Smooth muscle cell (in vitro differentiated cells): Measurements from ENCODE around the gene WDR70. TPM values are rescaled to one million over a fixed set of nuclear protein-coding genes. Genes with fewer than 3 reads are reported as not detected.
"Not testable (repeated sequence)": the region's sequence is repeated elsewhere in the genome, so short reads cannot be mapped to it uniquely, and the experiment has no call there.

Experiments used
- DNase-seq: peaks from one replicate; lab custom pipeline; 2025; ENCODE audit not compliant: unreplicated experiment; lab: John Stamatoyannopoulos, UW
- H2AFZ ChIP-seq: fragments of 200-600 bp; sonication (generic); 2 replicates; pipeline ENCODE4 v1.6.0; 2016; ENCODE audit warnings: antibody characterized with exemption, low read depth, mild to moderate bottlenecking
- H3F3A ChIP-seq: fragments of 200-600 bp; sonication (generic); 2 replicates; pipeline ENCODE4 v1.6.0; 2017; ENCODE audit warnings: antibody characterized with exemption, low read depth
- H3K27ac ChIP-seq: fragments of 200-600 bp; sonication (generic); 2 replicates; pipeline ENCODE4 v1.5.1; 2016; ENCODE audit warnings: low read depth, mild to moderate bottlenecking
- H3K27me3 ChIP-seq: fragments of 200-600 bp; sonication (generic); 2 replicates; pipeline ENCODE4 v1.6.1; 2016; ENCODE audit warnings: low read depth, mild to moderate bottlenecking
- H3K36me3 ChIP-seq: fragments of 200-600 bp; sonication (generic); 2 replicates; pipeline ENCODE4 v1.5.1; 2016; ENCODE audit warnings: low read depth
- H3K4me1 ChIP-seq: fragments of 200-600 bp; sonication (generic); 2 replicates; pipeline ENCODE4 v1.5.1; 2016; ENCODE audit warnings: low read depth
- H3K4me2 ChIP-seq: fragments of 200-600 bp; sonication (generic); 2 replicates; pipeline ENCODE4 v1.6.0; 2016; ENCODE audit warnings: mild to moderate bottlenecking
- H3K4me3 ChIP-seq: fragments of 200-600 bp; sonication (generic); 2 replicates; pipeline ENCODE4 v1.5.1; 2016; ENCODE audit warnings: mild to moderate bottlenecking
- H3K79me2 ChIP-seq: fragments of 200-600 bp; sonication (generic); 2 replicates; pipeline ENCODE4 v1.6.0; 2016; ENCODE audit warnings: low read depth, mild to moderate bottlenecking
- H3K9ac ChIP-seq: fragments of 200-600 bp; sonication (generic); 2 replicates; pipeline ENCODE4 v1.6.0; 2016; ENCODE audit warnings: low read depth
- H3K9me3 ChIP-seq: fragments of 200-600 bp; sonication (generic); replicated peaks from 2 replicates; pipeline ENCODE4 v1.5.1; 2016; ENCODE audit warnings: low read depth
- H4K20me1 ChIP-seq: fragments of 200-600 bp; sonication (generic); 2 replicates; pipeline ENCODE4 v1.6.0; 2016; ENCODE audit warnings: low read depth
- CTCF ChIP-seq: fragments of 200-600 bp; sonication (generic); IDR thresholded peaks from 2 replicates; pipeline ENCODE4 v1.5.1; 2017; ENCODE audit warnings: borderline replicate concordance, mild to moderate bottlenecking, antibody characterized with exemption; ENCODE audit not compliant: insufficient read depth, poor library complexity, severe bottlenecking
- WGBS: methylation state at CpG from one replicate; pipeline ENCODE4 v1.1.7; 2016; ENCODE audit warnings: low lambda C conversion rate; 5-methylcytosine and 5-hydroxymethylcytosine counted together
- polyA plus RNA-seq: library from polyadenylated mRNA; unstranded; fragments of >200 nt; fragmentation: Nextera tagmentation; extraction: Ambion mirVana; gene quantifications from 2 replicates; pipeline ENCODE4 v1.2.1, GENCODE V29; 2016
- total RNA-seq: library from RNA; depleted of rRNA; stranded (reverse); fragments of >200 nt; gene quantifications from 2 replicates; pipeline ENCODE4 v1.2.3, GENCODE V29; 2014

The WDR70 gene
- total and polyA plus RNA-seq, 2 experiments from 2014 or later: 17.8 to 28.7 TPM

DNA sequence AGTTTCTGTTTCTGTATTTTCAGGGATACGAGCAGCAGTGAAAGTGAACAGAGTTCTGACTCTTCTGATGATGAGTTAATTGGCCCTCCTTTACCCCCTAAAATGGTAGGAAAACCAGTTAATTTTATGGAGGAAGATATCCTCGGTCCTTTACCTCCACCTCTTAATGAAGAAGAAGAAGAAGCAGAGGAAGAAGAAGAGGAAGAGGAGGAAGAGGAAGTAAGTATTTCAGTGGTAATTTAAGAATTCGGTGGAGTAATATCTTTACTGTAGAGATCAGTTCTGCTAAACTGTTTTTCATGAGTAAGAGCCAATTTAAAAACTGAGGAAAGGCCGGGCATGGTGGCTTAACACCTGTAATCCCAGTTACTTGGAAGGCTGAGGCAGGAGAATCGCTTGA, 17.2 kb downstream of the WDR70 start:
- H3K4me3 ChIP-seq: no peak overlapping the region
- no peaks in the 10 kb centered on the region for H3F3A ChIP-seq
- no peak overlapping the region for H2AFZ ChIP-seq
- WGBS: 98% methylated on average over 5 of the region's 5 CpGs
- no peaks in the 10 kb centered on the region for H3K9me3 ChIP-seq
- no peak for DNase-seq
- H3K9ac ChIP-seq: no peak overlapping the region
- no peaks in the 10 kb centered on the region for H3K27me3 ChIP-seq
- H3K27ac ChIP-seq: no peak overlapping the region
- H3K79me2 ChIP-seq: no peaks in the 10 kb centered on the region
- no peaks in the 10 kb centered on the region for H3K4me1 ChIP-seq
- no peak overlapping the region for H3K4me2 ChIP-seq
- H3K36me3 ChIP-seq: peaks cover 11% of the 10 kb centered on the region
- no peak for TF ChIP-seq CTCF
- H4K20me1 ChIP-seq: no peaks in the 10 kb centered on the region

- no peak overlapping the region for H3K27ac ChIP-seq
- H3F3A ChIP-seq: no peaks in the 10 kb centered on the region
- H3K4me1 ChIP-seq: no peaks in the 10 kb centered on the region
- H3K9me3 ChIP-seq: no peaks in the 10 kb centered on the region
- no peaks in the 10 kb centered on the region for H3K79me2 ChIP-seq
- H2AFZ ChIP-seq: no peak overlapping the region
- no peak for DNase-seq
- no peak overlapping the region for H3K4me2 ChIP-seq
- 86% methylated on average over 4 of the region's 4 CpGs for WGBS
- H3K36me3 ChIP-seq: no peaks in the 10 kb centered on the region
- no peak for TF ChIP-seq CTCF
- H3K9ac ChIP-seq: no peak overlapping the region
- no peaks in the 10 kb centered on the region for H3K27me3 ChIP-seq
- peaks cover 4% of the 10 kb centered on the region for H4K20me1 ChIP-seq
- H3K4me3 ChIP-seq: no peak overlapping the region
Measured at GRCh38 chr5:37400501-37400900, 21.4 kb downstream of the WDR70 start.

DNA sequence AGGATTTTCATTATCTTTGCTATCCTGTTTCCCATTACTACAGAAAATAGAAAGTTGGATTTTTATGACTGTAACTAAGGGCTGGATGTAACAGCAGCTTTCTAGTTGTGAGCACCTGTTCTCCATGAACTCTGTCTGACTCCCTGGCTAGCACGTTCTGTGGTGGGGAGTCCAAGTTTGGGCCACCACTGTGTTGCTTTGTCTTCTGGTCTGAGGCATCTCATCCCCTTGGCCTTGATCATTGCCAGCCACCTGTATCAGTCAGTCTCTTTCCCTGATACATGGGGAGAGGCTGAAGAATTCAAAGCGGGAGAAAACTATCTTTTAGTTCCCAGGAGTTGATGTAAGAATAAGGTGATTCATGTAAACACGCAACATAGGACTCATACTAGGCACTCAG, 33.4 kb downstream of the WDR70 start:
- no peak overlapping the region for H3K4me2 ChIP-seq
- H3K36me3 ChIP-seq: no peaks in the 10 kb centered on the region
- no peak overlapping the region for H2AFZ ChIP-seq
- no peaks in the 10 kb centered on the region for H3K9me3 ChIP-seq
- no peaks in the 10 kb centered on the region for H3F3A ChIP-seq
- WGBS: 98% methylated on average over 3 of the region's 3 CpGs
- no peak for TF ChIP-seq CTCF
- H3K79me2 ChIP-seq: no peaks in the 10 kb centered on the region
- no peak overlapping the region for H3K4me3 ChIP-seq
- no peak overlapping the region for H3K27ac ChIP-seq
- no peaks in the 10 kb centered on the region for H3K4me1 ChIP-seq
- H3K27me3 ChIP-seq: no peaks in the 10 kb centered on the region
- no peak for DNase-seq
- peaks cover 6% of the 10 kb centered on the region for H4K20me1 ChIP-seq
- H3K9ac ChIP-seq: no peak overlapping the region

- not testable (repeated sequence) for H3K27ac ChIP-seq, H3K9me3 ChIP-seq
Measured at GRCh38 chr5:37415456-37415855, 36.3 kb downstream of the WDR70 start.

More at GRCh38 chr5:37415456-37415855, 36.3 kb downstream of the WDR70 start:
- H3K4me2 ChIP-seq, DNase-seq, H3K4me3 ChIP-seq, H3K36me3 ChIP-seq, H3K4me1 ChIP-seq, H3K79me2 ChIP-seq, H3K9ac ChIP-seq, H2AFZ ChIP-seq, H3F3A ChIP-seq, H4K20me1 ChIP-seq, H3K27me3 ChIP-seq: not testable (repeated sequence)
- WGBS: 90% methylated on average over 2 of the region's 33 CpGs
